C4-2B (cell line): ENCODE results near the gene CACNG6.
"Not testable (repeated sequence)": the region's sequence is repeated elsewhere in the genome, so short reads cannot be mapped to it uniquely, and the experiment has no call there.

Source experiments
- H3K27ac ChIP-seq: fragments of 450-650 bp; 2 replicates; pipeline ENCODE4 v1.5.1; 2017
- CTCF ChIP-seq: fragments of 450-650 bp; conservative IDR thresholded peaks from 2 replicates; pipeline ENCODE4 v1.5.1; 2017; ENCODE audit warnings: mild to moderate bottlenecking
- ZFX ChIP-seq: fragments of 450-650 bp; IDR thresholded peaks from 2 replicates; pipeline ENCODE4 v1.6.1; 2017

Gene CACNG6

GRCh38 chr19:53991224-53992113 lies at the start of gene CACNG6:
Gene CACNG6 (plus strand): TSS chr19:53991637. CDS start chr19:53992878, 1,241 bp downstream.
- H3K27ac ChIP-seq = no peak within 1 kb of the TSS
- TF ChIP-seq CTCF = no peak

- no peak overlapping the region for H3K27ac ChIP-seq
Measured at GRCh38 chr19:53942001-53942786, 49.2 kb upstream of the CACNG6 start.

GRCh38 chr19:53944416-53944815 lies 47.0 kb upstream of the CACNG6 start:
- no peak overlapping the region for H3K27ac ChIP-seq
- no peak for TF ChIP-seq ZFX
- TF ChIP-seq CTCF = no peak

More at GRCh38 chr19:53942001-53942786, 49.2 kb upstream of the CACNG6 start:
- no peak for TF ChIP-seq CTCF
- no peak for TF ChIP-seq ZFX

- no peak overlapping the region for H3K27ac ChIP-seq
- TF ChIP-seq CTCF = no peak
- TF ChIP-seq ZFX = no peak
Measured at GRCh38 chr19:53944933-53945332, 46.5 kb upstream of the CACNG6 start.

- TF ChIP-seq CTCF (no peak), ZFX (no peak)
- no peak overlapping the region for H3K27ac ChIP-seq
Measured at GRCh38 chr19:53945441-53945840, 46.0 kb upstream of the CACNG6 start.

GRCh38 chr19:53945998-53946397 lies 45.4 kb upstream of the CACNG6 start:
- no peak overlapping the region for H3K27ac ChIP-seq
- TF ChIP-seq CTCF = no peak
- TF ChIP-seq ZFX = no peak

- no peak; the same call in 1 of the 2 replicates for TF ChIP-seq CTCF
- no peak for TF ChIP-seq ZFX
- no peak overlapping the region for H3K27ac ChIP-seq
Measured at GRCh38 chr19:53947624-53948023, 43.8 kb upstream of the CACNG6 start.

- H3K27ac ChIP-seq = not testable (repeated sequence)
Measured at GRCh38 chr19:53948611-53949010, 42.8 kb upstream of the CACNG6 start.
